ENCODE data around the gene DCBLD2.

DNA sequence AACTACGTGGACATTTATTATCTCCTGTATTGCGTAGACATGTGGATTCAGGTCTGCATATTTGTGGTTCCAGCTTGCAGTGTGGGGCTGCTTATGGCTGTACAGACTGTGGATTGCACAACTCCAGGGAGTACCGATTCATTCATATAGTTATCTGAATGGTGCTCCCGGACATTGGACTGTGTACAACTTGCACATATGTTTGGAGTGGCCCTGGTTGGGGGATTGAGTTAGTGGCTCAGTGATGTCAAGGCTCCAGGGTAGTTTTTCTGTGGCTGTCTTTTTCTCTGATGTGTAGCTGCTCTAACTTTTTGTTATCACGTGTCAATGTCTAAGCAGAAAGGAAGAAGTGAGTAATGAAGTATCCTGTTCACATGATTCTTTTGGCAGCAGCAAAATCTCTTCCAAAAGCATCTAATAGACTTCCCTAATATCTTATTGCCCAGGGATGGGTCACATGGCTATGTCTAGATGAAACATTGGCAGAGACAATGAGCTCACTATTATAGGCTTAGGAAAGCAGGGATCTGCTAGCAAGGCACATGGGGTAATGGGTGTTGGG lies 122.6 kb downstream of the DCBLD2 start:
- TF ChIP-seq, protein P1, sequence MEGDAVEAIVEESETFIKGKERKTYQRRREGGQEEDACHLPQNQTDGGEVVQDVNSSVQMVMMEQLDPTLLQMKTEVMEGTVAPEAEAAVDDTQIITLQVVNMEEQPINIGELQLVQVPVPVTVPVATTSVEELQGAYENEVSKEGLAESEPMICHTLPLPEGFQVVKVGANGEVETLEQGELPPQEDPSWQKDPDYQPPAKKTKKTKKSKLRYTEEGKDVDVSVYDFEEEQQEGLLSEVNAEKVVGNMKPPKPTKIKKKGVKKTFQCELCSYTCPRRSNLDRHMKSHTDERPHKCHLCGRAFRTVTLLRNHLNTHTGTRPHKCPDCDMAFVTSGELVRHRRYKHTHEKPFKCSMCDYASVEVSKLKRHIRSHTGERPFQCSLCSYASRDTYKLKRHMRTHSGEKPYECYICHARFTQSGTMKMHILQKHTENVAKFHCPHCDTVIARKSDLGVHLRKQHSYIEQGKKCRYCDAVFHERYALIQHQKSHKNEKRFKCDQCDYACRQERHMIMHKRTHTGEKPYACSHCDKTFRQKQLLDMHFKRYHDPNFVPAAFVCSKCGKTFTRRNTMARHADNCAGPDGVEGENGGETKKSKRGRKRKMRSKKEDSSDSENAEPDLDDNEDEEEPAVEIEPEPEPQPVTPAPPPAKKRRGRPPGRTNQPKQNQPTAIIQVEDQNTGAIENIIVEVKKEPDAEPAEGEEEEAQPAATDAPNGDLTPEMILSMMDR (IDR thresholded peaks at IDR 0.05) = no peak
- no peak for TF ChIP-seq POLR2AphosphoS5 (IDR thresholded peaks at IDR 0.05)
- no peak for TF ChIP-seq POLR2A (IDR thresholded peaks at IDR 0.05)

All from prostate gland (tissue), 2 donors.